HepG2 (cell line): Measurements from ENCODE around the gene FNDC10. TPM values are rescaled to one million over a fixed set of nuclear protein-coding genes. Genes with fewer than 3 reads are reported as not detected.

Experiments used
- AGO2 ChIP-seq: fragments of 200-400 bp; formaldehyde crosslinking; optimal IDR thresholded peaks from 2 replicates; pipeline ENCODE3; 2017; ENCODE audit warnings: mild to moderate bottlenecking, low read depth, low read length, moderate library complexity
- AKAP8 ChIP-seq: sonication (generic); formaldehyde crosslinking; IDR thresholded peaks from 2 replicates; pipeline ENCODE4 v1.5.1; 2020; ENCODE audit warnings: mild to moderate bottlenecking, missing genetic modification reagents
- AKNA ChIP-seq: sonication (generic); formaldehyde crosslinking; IDR thresholded peaks from 2 replicates; pipeline ENCODE4 v1.4.0; 2020; ENCODE audit warnings: missing genetic modification reagents, borderline replicate concordance
- DMAP1 ChIP-seq: IDR thresholded peaks from 2 replicates; pipeline ENCODE4 v1.6.1; 2016
- FLYWCH1 ChIP-seq: sonication (generic); formaldehyde crosslinking; IDR thresholded peaks from 2 replicates; pipeline ENCODE4 v1.8.1; 2023; ENCODE audit warnings: mild to moderate bottlenecking, missing genetic modification reagents
- GLMP ChIP-seq: sonication (generic); formaldehyde crosslinking; IDR thresholded peaks from 2 replicates; pipeline ENCODE4 v1.9.0; 2021; ENCODE audit warnings: missing genetic modification reagents, mild to moderate bottlenecking, borderline replicate concordance
- HMGXB4 ChIP-seq, 2 experiments: sonication (generic) in 1 of 2; formaldehyde crosslinking in 1 of 2; IDR thresholded peaks; 2 replicates each; pipeline versions ENCODE4 v1.4.0 to v1.6.1; 2018 to 2020; ENCODE audit warnings: missing genetic modification reagents in 2 of 2, borderline replicate concordance in 1 of 2, low read depth in 1 of 2, mild to moderate bottlenecking in 1 of 2, missing biosample characterization in 1 of 2
- IRX3 ChIP-seq: sonication (generic); formaldehyde crosslinking; IDR thresholded peaks from 2 replicates; pipeline ENCODE4 v1.8.1; 2023; ENCODE audit warnings: mild to moderate bottlenecking, low read depth, missing genetic modification reagents, borderline replicate concordance
- KDM2A ChIP-seq: sonication (generic); formaldehyde crosslinking; IDR thresholded peaks from 2 replicates; pipeline ENCODE4 v1.4.0; 2020; ENCODE audit warnings: low read depth, missing genetic modification reagents, borderline replicate concordance
- MAX ChIP-seq: IDR thresholded peaks from 2 replicates; pipeline ENCODE4 v1.6.1; 2012; ENCODE audit warnings: inconsistent platforms
- MYC ChIP-seq: sonication (generic); formaldehyde crosslinking; IDR thresholded peaks from 2 replicates; pipeline ENCODE4 v1.9.0; 2021; ENCODE audit warnings: missing genetic modification reagents, borderline replicate concordance
- MYPOP ChIP-seq: sonication (generic); formaldehyde crosslinking; IDR thresholded peaks from 2 replicates; pipeline ENCODE4 v1.8.1; 2023; ENCODE audit warnings: mild to moderate bottlenecking, moderate library complexity, missing genetic modification reagents
- RNF219 ChIP-seq: sonication (generic); formaldehyde crosslinking; IDR thresholded peaks from 2 replicates; pipeline ENCODE4 v1.5.0; 2020; ENCODE audit warnings: mild to moderate bottlenecking, missing genetic modification reagents
- ZNF160 ChIP-seq: sonication (generic); formaldehyde crosslinking; IDR thresholded peaks from 2 replicates; pipeline ENCODE4 v1.8.0; 2022; ENCODE audit warnings: mild to moderate bottlenecking, inconsistent platforms, missing genetic modification reagents
- ZNF496 ChIP-seq: sonication (generic); formaldehyde crosslinking; IDR thresholded peaks from 2 replicates; pipeline ENCODE4 v1.8.1; 2023; ENCODE audit warnings: mild to moderate bottlenecking, moderate library complexity, missing genetic modification reagents; ENCODE audit not compliant: insufficient replicate concordance
- polyA plus RNA-seq, 8 experiments: library from polyadenylated mRNA; depleted of rRNA in 3 of 8; stranded (reverse) in 7 of 8; unstranded in 1 of 8; fragments of >200 nt; fragmentation: Illumina TruSeq in 4 of 8; extraction: Trizol in 4 of 8; gene quantifications; 2 replicates each; pipeline versions ENCODE4 v1.2.1 to v1.2.3, GENCODE V29; 2011 to 2016; ENCODE audit warnings: low read depth in 4 of 8, missing spikeins in 1 of 8, mixed read lengths in 1 of 8; ENCODE audit not compliant: insufficient read depth in 1 of 8
- total RNA-seq, 5 experiments: library from RNA; depleted of rRNA; stranded (reverse); fragments of >200 nt; fragmentation: Illumina TruSeq; extraction: Trizol; gene quantifications; 2 replicates each; pipeline ENCODE4 v1.2.3, GENCODE V29; 2016; ENCODE audit warnings: low read depth in 1 of 5

The FNDC10 gene
- total and polyA plus RNA-seq, 2 of the 13 experiments (the other 11 are each of a cell fraction or from before 2014, with no cell fraction given) = 2.2 to 2.5 TPM

GRCh38 chr1:1573843-1574720 is 25.9 kb downstream of the FNDC10 start (continued):
- TF ChIP-seq MAX = peak; percentile 48; the same call in 1 of the 2 replicates
- TF ChIP-seq AGO2 = peak; percentile 84
- TF ChIP-seq ZNF160 = 0 out of 2 replicates have a peak, but pooled peaks have one; percentile 7
- no peak for TF ChIP-seq AKAP8 (CRISPR knock-in tag)
- TF ChIP-seq ZNF496 = no peak
- peak; percentile 35 to 68; a peak in 2 of 4 replicates for TF ChIP-seq HMGXB4 (CRISPR knock-in tag; IDR thresholded peaks at IDR 0.05; ENCODE audit: borderline replicate concordance in 1 of 2, low read depth in 1 of 2)
- peak; percentile 46; the same call in 1 of the 2 replicates for TF ChIP-seq KDM2A
- no peak for TF ChIP-seq RNF219 (CRISPR knock-in tag)
- TF ChIP-seq MYC (CRISPR knock-in tag) = peak; percentile 58; the same call in 1 of the 2 replicates
- peak; percentile 63; the same call in 1 of the 2 replicates for TF ChIP-seq DMAP1 (CRISPR knock-in tag)
- TF ChIP-seq IRX3 (CRISPR knock-in tag) = no peak
- TF ChIP-seq FLYWCH1 (CRISPR knock-in tag) = no peak
- TF ChIP-seq AKNA (CRISPR knock-in tag) = no peak
- 0 out of 2 replicates have a peak, but pooled peaks have one; percentile 25 for TF ChIP-seq MYPOP (CRISPR knock-in tag)
- no peak for TF ChIP-seq GLMP
